ENCODE measurements around the gene CACNG8.

DNA sequence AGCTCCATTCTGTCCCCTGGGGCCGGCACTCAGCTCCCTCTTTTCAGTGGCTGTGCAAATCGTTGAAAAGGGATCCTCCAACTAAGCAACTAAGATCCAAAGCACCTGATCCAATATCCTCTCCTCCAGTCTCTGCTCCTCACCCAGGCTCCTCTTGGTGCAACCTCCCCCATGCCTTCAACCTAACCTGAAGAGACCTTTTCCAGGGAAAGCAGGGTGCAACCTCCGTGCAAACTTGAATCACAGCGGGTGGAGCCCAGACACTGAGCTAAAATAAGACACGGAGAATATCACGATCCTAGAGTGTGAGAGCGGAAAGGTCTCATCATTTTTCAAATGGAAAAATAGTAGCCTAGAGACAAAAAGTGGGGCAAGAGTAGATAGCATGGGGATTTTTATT lies 45.4 kb upstream of the CACNG8 start:
- no peak for TF ChIP-seq POLR2A (IDR thresholded peaks at IDR 0.05)
- TF ChIP-seq, protein P1, sequence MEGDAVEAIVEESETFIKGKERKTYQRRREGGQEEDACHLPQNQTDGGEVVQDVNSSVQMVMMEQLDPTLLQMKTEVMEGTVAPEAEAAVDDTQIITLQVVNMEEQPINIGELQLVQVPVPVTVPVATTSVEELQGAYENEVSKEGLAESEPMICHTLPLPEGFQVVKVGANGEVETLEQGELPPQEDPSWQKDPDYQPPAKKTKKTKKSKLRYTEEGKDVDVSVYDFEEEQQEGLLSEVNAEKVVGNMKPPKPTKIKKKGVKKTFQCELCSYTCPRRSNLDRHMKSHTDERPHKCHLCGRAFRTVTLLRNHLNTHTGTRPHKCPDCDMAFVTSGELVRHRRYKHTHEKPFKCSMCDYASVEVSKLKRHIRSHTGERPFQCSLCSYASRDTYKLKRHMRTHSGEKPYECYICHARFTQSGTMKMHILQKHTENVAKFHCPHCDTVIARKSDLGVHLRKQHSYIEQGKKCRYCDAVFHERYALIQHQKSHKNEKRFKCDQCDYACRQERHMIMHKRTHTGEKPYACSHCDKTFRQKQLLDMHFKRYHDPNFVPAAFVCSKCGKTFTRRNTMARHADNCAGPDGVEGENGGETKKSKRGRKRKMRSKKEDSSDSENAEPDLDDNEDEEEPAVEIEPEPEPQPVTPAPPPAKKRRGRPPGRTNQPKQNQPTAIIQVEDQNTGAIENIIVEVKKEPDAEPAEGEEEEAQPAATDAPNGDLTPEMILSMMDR (IDR thresholded peaks at IDR 0.05) = no peak
